Measurements from ENCODE around the gene DENND10. TPM values are rescaled to one million over a fixed set of nuclear protein-coding genes. Genes with fewer than 3 reads are reported as not detected.
"Not testable (repeated sequence)": the region's sequence is repeated elsewhere in the genome, so short reads cannot be mapped to it uniquely, and the experiment has no call there.

Gene DENND10
- total RNA-seq, 2 donors from 2014 or later: 31.2 to 42.4 TPM

- peaks cover 0 to 3% of the 10 kb centered on the region in 2 donors for H3K36me3 ChIP-seq
- TF ChIP-seq CTCF (IDR thresholded peaks at IDR 0.05) (no peak), POLR2A (IDR thresholded peaks at IDR 0.05) (no peak), POLR2AphosphoS5 (IDR thresholded peaks at IDR 0.05) (no peak)
- intact Hi-C loops (cut with DNase I): no loop called here
- H3K9me3 ChIP-seq: no peaks in the 10 kb centered on the region
- 91% methylated on average over 8 of the region's 8 CpGs for WGBS
- no peak for DNase-seq (ENCODE audit: low spot score)
- no peak overlapping the region for H3K4me3 ChIP-seq
- H3K27me3 ChIP-seq (replicated peaks; ENCODE audit: insufficient read depth): no peaks in the 10 kb centered on the region
- no peaks in the 10 kb centered on the region for H3K4me1 ChIP-seq (replicated peaks)
- H3K27ac ChIP-seq: no peak overlapping the region
These were observed 45.2 kb downstream of the DENND10 start for GRCh38 chr10:119149157-119149556.

- no peaks in the 10 kb centered on the region for H3K4me1 ChIP-seq (replicated peaks)
- no peak overlapping the region for H3K27ac ChIP-seq
- no peak overlapping the region for H3K4me3 ChIP-seq
- no peak for DNase-seq (ENCODE audit: low spot score)
- TF ChIP-seq POLR2AphosphoS5 (IDR thresholded peaks at IDR 0.05) (no peak), POLR2A (IDR thresholded peaks at IDR 0.05) (no peak), CTCF (IDR thresholded peaks at IDR 0.05) (no peak)
- H3K9me3 ChIP-seq: no peaks in the 10 kb centered on the region
- H3K27me3 ChIP-seq (replicated peaks; ENCODE audit: insufficient read depth): no peaks in the 10 kb centered on the region
- intact Hi-C loops (cut with DNase I): no loop called here
- 84% methylated on average over 13 of the region's 13 CpGs for WGBS
- H3K36me3 ChIP-seq: peaks cover 0 to 5% of the 10 kb centered on the region in 2 donors
These were observed 45.8 kb downstream of the DENND10 start for GRCh38 chr10:119149729-119150128.

GRCh38 chr10:119151601-119152000 is 47.7 kb downstream of the DENND10 start:
- H3K27me3 ChIP-seq (replicated peaks; ENCODE audit: insufficient read depth); H3K27ac ChIP-seq; H3K4me3 ChIP-seq; H3K4me1 ChIP-seq (replicated peaks); H3K9me3 ChIP-seq; DNase-seq (ENCODE audit: low spot score); intact Hi-C loops (cut with DNase I): not testable (repeated sequence)
- peaks cover 0 to 13% of the 10 kb centered on the region in 2 donors for H3K36me3 ChIP-seq
- WGBS: 97% methylated on average over 6 of the region's 6 CpGs

- peaks cover 0 to 13% of the 10 kb centered on the region in 2 donors for H3K36me3 ChIP-seq
- WGBS: 89% methylated on average over 5 of the region's 5 CpGs
- no peak overlapping the region for H3K4me3 ChIP-seq
- TF ChIP-seq CTCF (IDR thresholded peaks at IDR 0.05) (no peak), POLR2AphosphoS5 (IDR thresholded peaks at IDR 0.05) (no peak), POLR2A (IDR thresholded peaks at IDR 0.05) (no peak)
- H3K27me3 ChIP-seq (replicated peaks; ENCODE audit: insufficient read depth): no peaks in the 10 kb centered on the region
- H3K4me1 ChIP-seq (replicated peaks): no peaks in the 10 kb centered on the region
- DNase-seq (ENCODE audit: low spot score): no peak
- H3K27ac ChIP-seq: no peak overlapping the region
- H3K9me3 ChIP-seq: no peaks in the 10 kb centered on the region
- intact Hi-C loops (cut with DNase I): no loop called here
These were observed 49.1 kb downstream of the DENND10 start for GRCh38 chr10:119153041-119153440.

GRCh38 chr10:119153661-119154060 is 49.7 kb downstream of the DENND10 start:
- Histone ChIP-seq H3K36me3 (peaks cover 0 to 13% of the 10 kb centered on the region in 2 donors), H3K27me3 (replicated peaks; ENCODE audit: insufficient read depth) (no peaks in the 10 kb centered on the region), H3K27ac (no peak overlapping the region), H3K4me1 (replicated peaks) (no peaks in the 10 kb centered on the region), H3K4me3 (no peak overlapping the region), H3K9me3 (no peaks in the 10 kb centered on the region)
- no peak for DNase-seq (ENCODE audit: low spot score)
- no peak for TF ChIP-seq CTCF (IDR thresholded peaks at IDR 0.05)
- TF ChIP-seq POLR2A (IDR thresholded peaks at IDR 0.05): no peak
- TF ChIP-seq POLR2AphosphoS5 (IDR thresholded peaks at IDR 0.05): no peak
- intact Hi-C loops (cut with DNase I): no loop called here
- WGBS: 97% methylated on average over 12 of the region's 12 CpGs
